Adipose tissue (tissue), 3 donors: ENCODE results near the gene TGFBR2. TPM values are rescaled to one million over a fixed set of nuclear protein-coding genes. Genes with fewer than 3 reads are reported as not detected.

Experiments used
- H3K27ac ChIP-seq: one replicate; pipeline ENCODE4 v1.5.1; 2013; ENCODE audit warnings: low read depth, low read length
- WGBS, 3 donors: extraction: QIAGEN DNeasy Blood & Tissue Kit; methylation state at CpG; one replicate each; pipeline ENCODE4 v1.1.7; 2013; 5-methylcytosine and 5-hydroxymethylcytosine counted together
- polyA plus RNA-seq, 3 donors: library from polyadenylated mRNA; stranded (reverse); fragments of 200-250 nt; gene quantifications; one replicate each; pipeline ENCODE4 v1.2.3, GENCODE V29; 2013
- donor health status: healthy with polysubstance abuse.
- donor health status: Bipolar disorder and iron deficiency.
- donor health status: healthy.

TGFBR2 gene
- polyA plus RNA-seq, 3 donors = 47.6 to 197 (median 125) TPM

DNA sequence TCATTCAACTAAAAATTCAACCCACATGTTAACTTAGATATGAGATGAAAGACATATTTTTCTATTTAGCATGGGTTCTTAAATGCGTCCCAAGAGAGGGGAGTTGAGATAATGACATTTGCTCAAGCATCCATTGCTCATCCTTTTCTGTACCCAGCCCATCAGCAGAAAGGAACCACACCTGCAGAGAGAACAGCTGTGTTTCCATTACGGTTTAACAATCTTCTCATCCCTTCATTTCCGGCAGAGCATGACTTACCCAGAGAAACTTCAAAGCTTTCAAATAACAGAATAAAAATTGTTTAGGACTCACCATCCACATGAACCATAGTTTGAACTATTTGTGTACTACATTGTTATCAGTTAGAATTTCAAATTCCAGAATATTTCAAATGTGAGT lies 113.1 kb downstream of the TGFBR2 start:
- H3K27ac ChIP-seq = no peak overlapping the region

DNA sequence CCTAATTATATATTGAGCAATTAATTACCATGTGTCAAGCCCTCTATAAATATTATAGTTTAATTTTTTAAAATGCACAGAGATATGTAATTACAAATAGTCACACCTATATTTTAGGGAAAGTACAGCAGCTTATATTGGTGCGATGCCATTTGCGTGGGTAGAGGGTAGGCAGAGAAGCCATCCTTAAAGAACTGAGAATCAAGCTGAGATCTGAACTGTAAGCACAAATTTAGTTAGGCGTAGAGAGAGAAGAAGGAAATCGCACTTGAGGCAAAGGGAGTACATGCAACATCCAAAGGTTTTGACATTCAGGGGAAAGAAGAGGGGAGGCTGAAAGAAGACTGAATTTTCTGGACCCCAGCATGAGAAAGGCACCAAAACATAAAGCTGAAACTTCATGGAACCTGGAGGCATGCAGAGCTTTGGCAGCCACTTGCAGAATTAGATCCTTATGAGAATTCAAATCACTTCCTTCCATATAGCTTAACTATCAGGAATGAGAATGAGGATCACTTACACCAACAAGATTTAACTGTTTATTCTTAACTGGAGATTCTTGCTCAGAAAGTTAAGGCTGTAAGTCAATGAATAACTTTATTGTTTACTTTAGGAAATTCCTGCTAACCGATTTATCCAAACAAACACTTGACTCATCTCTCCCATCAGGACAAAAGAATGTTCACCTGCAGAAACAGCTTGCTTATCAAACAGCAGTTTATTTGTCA lies 114.3 kb downstream of the TGFBR2 start:
- no peak overlapping the region for H3K27ac ChIP-seq
- 71 to 91% (median 90%) methylated on average over 5 of the region's 5 CpGs for WGBS, 3 donors

More for the DNA sequence above, 113.1 kb downstream of the TGFBR2 start:
- 90 to 96% (median 95%) methylated on average over 3 of the region's 3 CpGs for WGBS, 3 donors

DNA sequence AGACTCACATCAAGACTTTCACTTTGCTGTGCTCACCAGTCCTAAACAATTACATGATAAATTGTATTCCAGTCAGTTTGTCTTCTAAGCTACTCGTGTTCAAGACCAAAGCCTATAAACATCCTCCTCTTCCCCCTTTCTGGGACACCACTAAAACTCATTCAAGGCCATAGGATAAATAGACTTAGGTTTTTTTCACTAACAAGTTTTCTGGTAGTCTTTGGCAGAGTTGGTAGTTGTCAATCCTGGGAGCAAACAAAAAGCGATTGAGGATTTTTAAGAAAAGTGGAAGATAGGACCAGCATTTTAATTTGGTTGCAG lies 114.9 kb downstream of the TGFBR2 start:
- WGBS, 3 donors = 34 to 86% (median 83%) methylated on average over 2 of the region's 2 CpGs
- no peak overlapping the region for H3K27ac ChIP-seq

DNA sequence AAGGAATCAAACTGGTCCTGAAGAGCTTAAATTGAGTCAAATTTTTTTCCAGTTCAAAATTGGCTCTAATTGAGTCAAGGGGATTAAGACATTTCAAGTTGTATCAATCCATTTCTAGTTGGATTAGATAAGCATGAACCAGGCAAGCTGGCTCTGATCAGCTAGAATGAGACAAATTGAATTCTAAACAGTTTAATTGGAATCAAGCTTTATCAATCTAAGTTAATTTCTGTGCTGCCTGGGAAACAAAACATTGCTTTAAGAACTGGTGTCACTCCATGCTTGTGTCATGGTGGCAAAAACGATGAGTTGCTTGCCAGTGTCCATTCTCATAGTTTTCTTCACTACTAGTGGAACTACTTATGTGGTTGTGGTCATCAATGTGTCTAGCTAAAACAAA lies 116.8 kb downstream of the TGFBR2 start:
- WGBS, 3 donors = 81 to 91% (median 90%) methylated on average over 1 of the region's 1 CpG
- H3K27ac ChIP-seq = no peak overlapping the region

DNA sequence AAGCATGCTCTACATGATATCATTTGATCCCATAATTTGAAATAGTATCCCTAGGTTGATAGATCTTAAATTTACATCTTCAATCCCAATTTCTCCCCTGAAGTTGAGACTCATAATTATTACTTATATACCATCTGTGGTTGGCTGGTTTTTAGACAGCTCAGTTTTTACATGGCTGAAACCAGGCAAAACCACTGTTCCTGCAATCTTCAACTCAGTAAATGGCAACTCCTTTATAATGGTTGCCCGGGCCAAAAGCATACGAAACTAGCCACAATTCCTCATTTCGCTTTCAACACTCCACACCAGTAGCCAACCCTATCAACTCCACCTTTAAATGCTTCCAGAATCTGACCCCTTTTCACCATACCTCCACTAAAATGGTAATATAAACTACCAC lies 118.5 kb downstream of the TGFBR2 start:
- H3K27ac ChIP-seq = no peak overlapping the region
- 94 to 97% (median 96%) methylated on average over 3 of the region's 3 CpGs for WGBS, 3 donors

DNA sequence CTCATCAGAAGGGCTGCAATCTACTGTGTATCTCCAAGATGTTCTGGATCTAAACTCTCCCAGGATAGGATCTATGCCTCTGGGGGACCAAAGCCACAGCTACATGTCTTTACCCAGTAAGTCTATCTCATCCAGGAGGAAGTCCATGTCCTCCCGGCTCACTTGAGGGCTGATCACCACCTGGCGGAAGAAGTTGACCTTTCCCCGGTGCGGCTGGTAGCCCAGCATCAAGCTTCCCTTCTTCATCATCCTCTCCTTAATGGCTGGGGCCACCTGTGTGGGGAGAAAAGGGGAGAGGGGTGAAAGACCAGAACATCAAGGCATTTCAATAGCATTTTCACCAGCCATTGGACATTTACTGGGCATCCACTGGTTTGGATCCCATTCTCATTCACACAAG lies 121.7 kb downstream of the TGFBR2 start:
- 96 to 98% (median 98%) methylated on average over 4 of the region's 4 CpGs for WGBS, 3 donors
- no peak overlapping the region for H3K27ac ChIP-seq

DNA sequence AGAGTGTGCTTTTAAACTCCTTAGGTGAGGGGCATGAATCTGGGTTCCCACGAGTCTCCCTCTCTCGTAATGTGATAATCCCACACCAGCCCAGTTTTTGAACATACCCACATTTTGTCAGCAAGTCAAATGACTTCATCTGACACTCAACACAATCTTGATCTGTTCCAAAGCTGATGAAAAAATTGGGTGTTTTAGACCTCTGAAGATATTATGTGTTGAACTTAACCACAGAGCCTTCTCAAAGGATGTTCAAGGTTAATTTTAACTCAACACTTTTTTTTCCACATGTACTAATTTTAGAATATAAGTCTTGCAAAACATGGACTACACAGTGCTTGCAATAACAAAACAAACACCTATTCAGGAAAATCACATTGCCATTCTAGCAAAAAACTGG lies 123.1 kb downstream of the TGFBR2 start:
- WGBS, 3 donors = 84 to 89% (median 88%) methylated on average over 2 of the region's 2 CpGs
- no peak overlapping the region for H3K27ac ChIP-seq

DNA sequence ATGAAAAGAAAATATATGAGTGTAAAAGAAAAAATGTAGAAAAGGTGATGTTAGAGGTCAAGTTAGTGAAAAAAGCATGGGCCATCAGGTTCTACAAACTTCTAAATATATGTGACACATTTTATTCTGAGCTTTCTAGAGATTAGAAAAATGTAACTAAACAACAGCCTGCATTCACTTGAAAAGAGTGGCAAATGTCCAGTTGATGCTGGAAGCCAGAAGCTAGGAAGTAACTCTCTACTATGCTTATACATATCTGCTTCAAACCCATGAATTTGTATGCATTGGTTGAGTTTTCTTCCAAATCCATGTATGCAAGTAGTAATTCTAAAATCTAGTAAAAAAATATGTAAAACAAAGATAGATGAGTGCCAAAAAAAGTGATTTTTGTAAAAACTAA lies 123.5 kb downstream of the TGFBR2 start:
- no peak overlapping the region for H3K27ac ChIP-seq

DNA sequence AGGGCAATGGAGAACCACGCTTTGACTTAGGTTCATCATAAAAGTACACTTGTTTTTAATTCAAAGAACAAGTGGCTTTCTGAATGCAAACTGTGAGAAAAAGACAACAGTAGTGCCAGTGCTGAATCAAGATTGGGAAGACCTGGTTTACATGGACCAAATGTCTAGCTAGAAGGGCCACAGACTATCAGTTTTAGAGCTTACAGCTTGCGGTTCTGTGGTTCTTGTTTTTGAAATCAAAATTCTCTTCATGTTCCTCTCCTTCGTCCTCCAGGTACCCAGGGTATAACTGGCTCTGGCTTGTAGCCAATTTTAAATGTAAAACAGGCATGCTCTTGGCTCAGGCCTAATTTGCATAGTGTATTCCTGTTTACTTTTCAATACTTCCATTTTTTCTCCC lies 124.6 kb downstream of the TGFBR2 start:
- WGBS, 3 donors = 80 to 89% (median 87%) methylated on average over 3 of the region's 3 CpGs
- no peak overlapping the region for H3K27ac ChIP-seq

DNA sequence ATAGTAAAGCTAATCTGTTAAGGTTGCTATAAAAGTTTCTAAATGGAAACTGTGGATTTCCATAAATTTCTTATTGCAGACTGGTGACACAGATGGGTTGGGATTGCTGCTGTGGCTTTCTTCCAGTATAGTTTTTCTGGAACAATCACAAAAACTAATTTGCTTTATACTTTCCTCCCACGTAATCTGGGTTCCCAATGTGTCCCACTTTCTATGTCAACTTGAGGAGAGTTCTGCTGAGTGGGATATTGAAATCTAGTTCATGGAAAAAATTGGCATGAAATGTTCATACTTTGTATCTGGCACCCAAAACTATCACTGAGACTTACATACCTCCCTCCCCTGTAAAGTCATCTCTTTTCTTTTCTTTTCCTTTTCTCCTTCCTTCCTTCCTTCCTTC lies 126.8 kb downstream of the TGFBR2 start:
- 69 to 71% (median 70%) methylated on average over 1 of the region's 1 CpG for WGBS, 3 donors
- no peak overlapping the region for H3K27ac ChIP-seq

DNA sequence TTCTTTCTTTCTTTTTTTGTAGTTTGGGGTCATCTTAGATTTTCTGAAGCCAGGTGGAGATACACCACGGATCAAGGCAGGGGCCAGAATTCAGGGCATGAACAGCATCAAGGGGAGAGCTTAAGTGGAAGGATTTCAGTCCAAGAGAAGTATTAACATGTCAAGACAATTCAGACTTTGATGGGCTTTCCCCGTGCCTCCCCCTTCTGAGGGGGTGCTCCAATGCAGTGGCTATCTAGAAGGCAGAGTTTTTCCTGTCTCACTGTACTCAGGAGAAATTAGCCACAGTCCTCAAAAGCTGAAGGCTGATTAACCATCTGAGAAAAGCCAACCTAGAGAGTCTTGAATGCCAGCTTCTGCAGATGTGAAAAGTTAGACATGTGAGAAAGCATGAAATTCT lies 127.3 kb downstream of the TGFBR2 start:
- 67 to 85% (median 75%) methylated on average over 2 of the region's 2 CpGs for WGBS, 3 donors
- no peak overlapping the region for H3K27ac ChIP-seq

DNA sequence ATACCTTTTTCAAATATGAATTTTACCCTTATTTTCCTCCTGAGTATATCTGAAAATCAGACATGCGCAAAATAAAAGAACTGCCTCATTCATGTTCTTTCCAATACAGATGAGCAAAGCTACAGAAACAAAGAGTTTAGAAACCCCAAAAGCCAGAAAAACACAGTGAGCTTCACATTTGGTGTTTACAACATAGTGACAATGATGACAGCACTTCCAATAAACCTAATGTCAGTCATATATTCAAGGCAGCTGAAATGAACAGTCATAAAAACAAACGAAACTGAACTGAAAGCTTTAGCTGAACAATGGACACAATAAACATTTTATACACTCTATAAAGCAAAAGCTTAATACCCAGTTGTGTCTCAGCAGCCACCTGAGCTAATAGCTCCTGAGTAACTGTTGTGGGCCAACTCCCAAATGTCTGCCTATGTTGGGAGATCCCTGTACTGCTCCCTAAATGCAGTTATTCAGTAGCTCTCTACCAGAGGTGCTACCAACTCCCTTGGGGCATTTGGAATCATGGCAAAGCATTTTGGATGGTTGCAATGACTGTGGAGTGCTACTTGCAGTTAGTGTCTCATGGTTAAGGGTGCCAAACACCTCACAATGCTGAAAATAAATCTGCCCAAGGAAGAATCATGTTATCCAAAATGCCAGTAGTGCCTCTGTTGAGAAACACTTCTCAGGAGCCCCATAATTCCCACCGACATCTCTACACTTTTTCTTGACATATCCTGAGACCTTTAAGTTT lies 131.5 kb downstream of the TGFBR2 start:
- 84 to 91% (median 85%) methylated on average over 3 of the region's 3 CpGs for WGBS, 3 donors

DNA sequence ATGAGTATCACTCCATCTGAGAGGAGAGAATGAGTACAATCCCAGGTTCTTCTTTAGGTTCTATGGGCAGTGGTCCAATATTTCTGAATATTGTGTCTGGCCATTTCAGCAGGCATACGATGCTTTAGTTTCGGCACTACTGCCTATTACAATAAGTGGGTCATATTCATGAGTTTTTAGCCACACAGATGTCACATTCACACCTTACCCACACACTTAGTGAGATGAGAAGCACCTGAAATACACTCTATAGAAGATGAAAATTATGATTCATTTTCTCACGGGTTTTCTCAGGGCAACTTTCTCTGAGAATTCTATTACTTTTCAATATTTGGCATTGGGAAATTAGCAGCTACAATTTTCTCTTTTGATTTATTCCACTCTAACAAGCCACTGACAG lies 132.2 kb downstream of the TGFBR2 start:
- H3K27ac ChIP-seq = no peak overlapping the region
- WGBS, 3 donors = 93 to 99% (median 95%) methylated on average over 3 of the region's 3 CpGs

More for the DNA sequence above, 131.5 kb downstream of the TGFBR2 start:
- H3K27ac ChIP-seq = no peak overlapping the region

DNA sequence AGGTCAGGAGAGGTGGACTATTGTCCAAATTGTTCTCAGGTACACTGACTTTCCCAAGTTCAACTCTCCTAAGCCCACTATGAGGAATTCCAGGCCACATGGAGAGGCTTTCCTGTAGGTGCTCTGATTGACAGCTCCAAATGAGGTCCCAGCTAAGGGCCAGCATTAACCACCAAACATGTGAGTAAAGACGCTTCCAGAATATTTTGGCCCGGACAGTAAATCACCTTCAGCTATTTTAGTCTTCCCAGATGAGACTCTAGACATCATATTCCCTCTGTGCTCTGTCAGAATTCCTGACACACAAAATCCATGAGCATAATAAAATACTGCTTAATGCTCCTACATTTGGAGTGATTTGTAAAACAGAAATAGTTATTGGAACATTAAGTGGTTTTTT lies 135.5 kb downstream of the TGFBR2 start:
- H3K27ac ChIP-seq = no peak overlapping the region
- WGBS, 3 donors = 94 to 95% (median 94%) methylated on average over 2 of the region's 2 CpGs

DNA sequence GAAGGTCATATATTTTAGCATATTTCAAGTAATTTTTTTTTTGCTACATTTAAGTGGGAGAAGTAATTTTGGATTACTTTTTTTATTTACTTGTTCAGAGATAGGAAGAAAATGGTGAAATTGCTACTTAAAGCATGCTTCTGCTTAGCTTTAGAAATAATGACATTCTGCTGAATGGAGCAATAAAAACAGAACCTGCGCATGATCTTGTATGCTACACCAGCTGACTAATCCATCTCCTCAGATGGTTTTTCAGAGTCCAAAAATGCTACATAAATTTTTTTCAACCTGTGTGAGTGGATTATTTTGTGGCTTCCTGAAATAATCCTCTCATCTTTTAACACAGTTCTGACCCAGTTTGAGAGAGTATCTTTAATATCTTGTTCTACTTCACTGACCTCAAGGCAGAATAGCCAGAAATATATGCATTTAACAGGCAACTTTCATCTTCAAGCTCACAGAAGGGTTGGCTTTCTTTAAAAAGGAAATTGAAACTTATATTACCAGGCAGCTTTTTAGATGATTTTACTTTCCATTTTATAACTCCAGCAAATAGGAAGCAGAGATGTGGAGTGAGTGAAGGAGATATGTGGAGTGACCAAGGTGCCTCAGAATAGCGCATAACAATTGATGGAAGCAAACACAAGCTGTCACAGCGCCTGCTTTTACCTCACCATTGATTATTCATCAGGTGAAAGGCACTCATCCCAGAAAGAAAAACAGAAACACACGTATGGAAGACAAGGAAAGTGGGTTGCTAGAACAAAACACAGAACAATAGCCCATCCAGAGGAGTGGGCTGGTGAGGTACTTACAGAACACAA lies 136.6 kb downstream of the TGFBR2 start:
- WGBS, 3 donors = 87 to 92% (median 90%) methylated on average over 4 of the region's 4 CpGs
- H3K27ac ChIP-seq = no peak overlapping the region
